DOHH2 (cell line): Measurements from ENCODE around the gene TMEM144.

Source experiments
- EZH2phosphoT487 ChIP-seq: fragments of 200-600 bp; sonication (generic); IDR thresholded peaks from 2 replicates; pipeline ENCODE4 v1.6.1; 2017; ENCODE audit warnings: borderline replicate concordance, mild to moderate bottlenecking, antibody characterized with exemption, low read length, moderate library complexity, mixed read lengths
- TF ChIP-seq, protein P1 (sequence below): fragments of 200-600 bp; sonication (generic); IDR thresholded peaks from one replicate; pipeline ENCODE4 v1.5.1; 2014; ENCODE audit warnings: antibody characterized with exemption, mild to moderate bottlenecking, low read depth, low read length; ENCODE audit not compliant: poor library complexity, severe bottlenecking

DNA sequence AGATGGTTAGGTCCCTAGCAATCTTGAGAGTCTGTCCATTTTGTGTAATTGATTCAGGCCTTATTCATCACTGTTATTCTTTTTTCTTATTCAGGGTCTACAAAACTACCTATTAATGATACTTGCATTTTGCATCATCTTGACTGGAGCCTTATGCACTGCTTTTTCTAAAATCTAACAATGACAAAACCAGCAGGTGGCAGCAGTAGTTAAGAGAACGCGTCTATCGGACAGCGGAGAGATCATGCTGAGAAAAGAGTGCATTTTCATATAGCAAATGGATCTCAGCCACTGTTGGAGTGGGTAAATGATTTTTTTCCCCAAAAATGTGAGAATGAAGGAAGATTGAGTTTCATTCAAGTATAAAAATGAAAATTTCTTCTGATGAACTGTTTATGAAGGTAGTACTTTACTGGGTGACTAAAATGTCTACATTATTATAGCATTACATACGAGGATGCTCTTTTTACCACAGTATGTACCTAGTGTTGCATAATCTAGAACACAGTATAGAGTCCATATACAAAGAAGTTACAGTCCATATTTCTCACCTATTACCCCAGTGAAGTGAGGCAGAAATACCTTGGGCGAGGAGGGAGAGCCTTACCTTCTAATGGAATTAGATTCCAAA, 43.2 kb downstream of the TMEM144 start:
- no peak for TF ChIP-seq EZH2phosphoT487
- TF ChIP-seq, protein P1, sequence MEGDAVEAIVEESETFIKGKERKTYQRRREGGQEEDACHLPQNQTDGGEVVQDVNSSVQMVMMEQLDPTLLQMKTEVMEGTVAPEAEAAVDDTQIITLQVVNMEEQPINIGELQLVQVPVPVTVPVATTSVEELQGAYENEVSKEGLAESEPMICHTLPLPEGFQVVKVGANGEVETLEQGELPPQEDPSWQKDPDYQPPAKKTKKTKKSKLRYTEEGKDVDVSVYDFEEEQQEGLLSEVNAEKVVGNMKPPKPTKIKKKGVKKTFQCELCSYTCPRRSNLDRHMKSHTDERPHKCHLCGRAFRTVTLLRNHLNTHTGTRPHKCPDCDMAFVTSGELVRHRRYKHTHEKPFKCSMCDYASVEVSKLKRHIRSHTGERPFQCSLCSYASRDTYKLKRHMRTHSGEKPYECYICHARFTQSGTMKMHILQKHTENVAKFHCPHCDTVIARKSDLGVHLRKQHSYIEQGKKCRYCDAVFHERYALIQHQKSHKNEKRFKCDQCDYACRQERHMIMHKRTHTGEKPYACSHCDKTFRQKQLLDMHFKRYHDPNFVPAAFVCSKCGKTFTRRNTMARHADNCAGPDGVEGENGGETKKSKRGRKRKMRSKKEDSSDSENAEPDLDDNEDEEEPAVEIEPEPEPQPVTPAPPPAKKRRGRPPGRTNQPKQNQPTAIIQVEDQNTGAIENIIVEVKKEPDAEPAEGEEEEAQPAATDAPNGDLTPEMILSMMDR: peak; percentile 68
